Ishikawa (cell line): Measurements from ENCODE around the gene SDK2.

Experiments used
- CEBPB ChIP-seq: IDR thresholded peaks from 2 replicates; pipeline ENCODE4 v1.6.1; 2012
- CREB1 ChIP-seq: IDR thresholded peaks from 2 replicates; pipeline ENCODE4 v1.6.1; 2012; ENCODE audit warnings: low read depth
- EGR1 ChIP-seq: IDR thresholded peaks from 2 replicates; pipeline ENCODE4 v1.6.1; 2012
- EP300 ChIP-seq: IDR thresholded peaks from 2 replicates; pipeline ENCODE4 v1.6.1; 2012; ENCODE audit warnings: borderline replicate concordance
- FOXM1 ChIP-seq: IDR thresholded peaks from 2 replicates; pipeline ENCODE4 v1.6.1; 2012; ENCODE audit warnings: low read depth, borderline replicate concordance
- NFIC ChIP-seq: IDR thresholded peaks from 2 replicates; pipeline ENCODE4 v1.6.1; 2012
- RAD21 ChIP-seq: IDR thresholded peaks from 2 replicates; pipeline ENCODE4 v1.6.1; 2012; ENCODE audit warnings: low read depth
- TAF1 ChIP-seq: IDR thresholded peaks from 2 replicates; pipeline ENCODE4 v1.6.1; 2012; ENCODE audit warnings: low read depth, mild to moderate bottlenecking
- TCF12 ChIP-seq: IDR thresholded peaks from 2 replicates; pipeline ENCODE4 v1.6.1; 2012; ENCODE audit warnings: low read depth
- TEAD4 ChIP-seq: IDR thresholded peaks from 2 replicates; pipeline ENCODE4 v1.6.1; 2012
- YY1 ChIP-seq: IDR thresholded peaks from 2 replicates; pipeline ENCODE4 v1.6.1; 2012; ENCODE audit warnings: low read depth
- ZBTB7A ChIP-seq: IDR thresholded peaks from 2 replicates; pipeline ENCODE4 v1.6.1; 2012; ENCODE audit warnings: low read depth
- TF ChIP-seq, protein P1 (sequence below): IDR thresholded peaks from 2 replicates; pipeline ENCODE4 v1.6.1; 2012
- TF ChIP-seq, protein P2 (sequence below): IDR thresholded peaks from 2 replicates; pipeline ENCODE4 v1.6.1; 2012
- TF ChIP-seq, protein P3 (sequence below): IDR thresholded peaks from 2 replicates; pipeline ENCODE4 v1.6.1; 2012; ENCODE audit warnings: low read depth, mild to moderate bottlenecking

The SDK2 gene

DNA sequence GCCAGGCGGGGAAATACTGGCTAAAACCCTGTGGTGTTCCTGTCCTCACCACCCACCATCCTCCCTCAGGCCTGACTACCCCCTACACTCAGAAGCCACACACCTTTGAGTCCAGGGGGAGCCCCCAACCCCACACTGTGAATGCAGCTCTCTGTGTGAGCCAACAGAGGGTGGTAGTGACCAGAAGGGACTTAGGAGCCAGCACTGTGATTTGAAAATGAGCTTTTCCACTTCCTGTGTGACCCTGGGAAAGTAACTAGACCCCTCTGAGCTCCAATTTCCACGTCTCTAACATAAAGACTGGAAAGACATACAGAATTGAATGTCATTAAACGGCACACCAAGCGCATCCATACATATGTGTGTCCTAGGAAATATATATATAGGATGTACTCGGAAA lies 58.7 kb downstream of the SDK2 start:
- TF ChIP-seq NFIC (no peak), EP300 (no peak), TAF1 (no peak), CREB1 (no peak), CEBPB (no peak), ZBTB7A (no peak), RAD21 (no peak), TEAD4 (no peak), EGR1 (no peak), YY1 (no peak)
- TF ChIP-seq, protein P1, sequence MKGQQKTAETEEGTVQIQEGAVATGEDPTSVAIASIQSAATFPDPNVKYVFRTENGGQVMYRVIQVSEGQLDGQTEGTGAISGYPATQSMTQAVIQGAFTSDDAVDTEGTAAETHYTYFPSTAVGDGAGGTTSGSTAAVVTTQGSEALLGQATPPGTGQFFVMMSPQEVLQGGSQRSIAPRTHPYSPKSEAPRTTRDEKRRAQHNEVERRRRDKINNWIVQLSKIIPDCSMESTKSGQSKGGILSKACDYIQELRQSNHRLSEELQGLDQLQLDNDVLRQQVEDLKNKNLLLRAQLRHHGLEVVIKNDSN, result no peak
- TF ChIP-seq, protein P2, sequence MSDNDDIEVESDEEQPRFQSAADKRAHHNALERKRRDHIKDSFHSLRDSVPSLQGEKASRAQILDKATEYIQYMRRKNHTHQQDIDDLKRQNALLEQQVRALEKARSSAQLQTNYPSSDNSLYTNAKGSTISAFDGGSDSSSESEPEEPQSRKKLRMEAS, result no peak

DNA sequence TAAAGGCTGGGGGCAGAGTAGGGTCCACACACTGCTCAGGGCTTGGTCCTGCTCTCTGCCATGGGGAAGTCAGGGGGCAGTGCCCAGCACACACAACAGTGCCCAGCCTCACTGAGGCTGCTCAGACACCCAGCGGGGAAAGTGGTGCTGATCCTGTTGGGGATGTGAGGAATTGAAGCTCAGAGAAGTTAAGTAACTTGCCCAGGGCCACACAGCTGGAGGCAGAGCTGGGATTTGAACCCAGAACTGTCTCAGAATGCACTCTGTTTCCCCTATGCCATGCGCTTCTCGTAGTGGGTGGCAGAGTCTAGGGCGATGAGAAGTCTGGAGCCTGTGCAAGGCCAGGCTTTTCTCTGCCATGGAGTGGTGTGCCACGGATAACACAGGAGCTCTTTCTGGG lies 59.3 kb downstream of the SDK2 start:
- TF ChIP-seq, protein P3, sequence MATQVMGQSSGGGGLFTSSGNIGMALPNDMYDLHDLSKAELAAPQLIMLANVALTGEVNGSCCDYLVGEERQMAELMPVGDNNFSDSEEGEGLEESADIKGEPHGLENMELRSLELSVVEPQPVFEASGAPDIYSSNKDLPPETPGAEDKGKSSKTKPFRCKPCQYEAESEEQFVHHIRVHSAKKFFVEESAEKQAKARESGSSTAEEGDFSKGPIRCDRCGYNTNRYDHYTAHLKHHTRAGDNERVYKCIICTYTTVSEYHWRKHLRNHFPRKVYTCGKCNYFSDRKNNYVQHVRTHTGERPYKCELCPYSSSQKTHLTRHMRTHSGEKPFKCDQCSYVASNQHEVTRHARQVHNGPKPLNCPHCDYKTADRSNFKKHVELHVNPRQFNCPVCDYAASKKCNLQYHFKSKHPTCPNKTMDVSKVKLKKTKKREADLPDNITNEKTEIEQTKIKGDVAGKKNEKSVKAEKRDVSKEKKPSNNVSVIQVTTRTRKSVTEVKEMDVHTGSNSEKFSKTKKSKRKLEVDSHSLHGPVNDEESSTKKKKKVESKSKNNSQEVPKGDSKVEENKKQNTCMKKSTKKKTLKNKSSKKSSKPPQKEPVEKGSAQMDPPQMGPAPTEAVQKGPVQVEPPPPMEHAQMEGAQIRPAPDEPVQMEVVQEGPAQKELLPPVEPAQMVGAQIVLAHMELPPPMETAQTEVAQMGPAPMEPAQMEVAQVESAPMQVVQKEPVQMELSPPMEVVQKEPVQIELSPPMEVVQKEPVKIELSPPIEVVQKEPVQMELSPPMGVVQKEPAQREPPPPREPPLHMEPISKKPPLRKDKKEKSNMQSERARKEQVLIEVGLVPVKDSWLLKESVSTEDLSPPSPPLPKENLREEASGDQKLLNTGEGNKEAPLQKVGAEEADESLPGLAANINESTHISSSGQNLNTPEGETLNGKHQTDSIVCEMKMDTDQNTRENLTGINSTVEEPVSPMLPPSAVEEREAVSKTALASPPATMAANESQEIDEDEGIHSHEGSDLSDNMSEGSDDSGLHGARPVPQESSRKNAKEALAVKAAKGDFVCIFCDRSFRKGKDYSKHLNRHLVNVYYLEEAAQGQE, result no peak
- TF ChIP-seq, protein P2, result no peak
- TF ChIP-seq NFIC, result no peak
- no peak for TF ChIP-seq YY1
- no peak for TF ChIP-seq CEBPB
- no peak for TF ChIP-seq RAD21
- no peak for TF ChIP-seq CREB1
- no peak for TF ChIP-seq ZBTB7A
- TF ChIP-seq TEAD4, result no peak
- TF ChIP-seq FOXM1, result no peak

DNA sequence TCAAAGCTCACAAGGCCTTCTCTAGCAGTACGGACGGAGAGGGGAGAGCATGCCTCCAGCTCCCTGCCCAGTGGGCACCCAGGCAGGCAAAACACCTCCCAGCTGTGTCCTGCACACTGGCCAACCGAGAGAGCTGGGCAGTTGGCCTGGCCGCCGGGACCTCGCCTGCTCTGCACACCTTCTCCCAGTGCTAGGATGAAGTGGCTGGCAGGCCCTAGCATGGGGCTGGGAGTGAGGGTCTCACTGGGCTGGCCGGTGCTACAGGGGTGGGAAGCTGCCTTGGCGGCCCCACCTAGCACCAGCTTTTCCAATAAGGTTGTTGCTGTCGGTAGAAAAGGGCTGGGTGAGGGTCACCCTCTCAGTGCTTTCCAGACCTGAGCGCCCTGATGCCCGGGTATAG lies 60.2 kb downstream of the SDK2 start:
- no peak for TF ChIP-seq TEAD4
- TF ChIP-seq ZBTB7A, result no peak
- TF ChIP-seq, protein P3, result no peak
- no peak for TF ChIP-seq CREB1
- TF ChIP-seq EP300, result no peak
- no peak for TF ChIP-seq TAF1
- no peak for TF ChIP-seq EGR1
- no peak for TF ChIP-seq YY1
- TF ChIP-seq, protein P1, result no peak
- TF ChIP-seq NFIC, result no peak
- TF ChIP-seq TCF12, result no peak
- TF ChIP-seq RAD21, result no peak
- TF ChIP-seq FOXM1, result no peak

DNA sequence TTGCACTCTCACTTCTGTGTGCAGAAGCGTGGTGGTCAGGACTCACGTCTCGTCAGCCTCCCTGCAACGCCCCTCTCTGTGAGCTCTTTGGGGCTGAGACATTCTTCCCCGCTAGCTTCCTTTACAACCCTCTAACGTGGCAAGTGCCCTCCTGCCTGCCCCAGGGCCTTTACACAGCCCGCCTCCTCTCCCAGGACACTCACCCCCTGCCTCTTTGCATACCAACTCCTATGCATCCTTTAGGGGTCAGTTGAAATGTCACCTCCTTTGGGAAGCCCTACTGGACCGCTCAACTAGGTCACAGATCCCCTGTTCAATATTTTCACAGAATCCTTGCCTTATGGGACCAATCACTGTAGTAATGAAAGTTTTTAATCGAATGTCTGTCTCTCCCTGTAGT lies 61.4 kb downstream of the SDK2 start:
- TF ChIP-seq EGR1, result no peak
- no peak for TF ChIP-seq FOXM1
- TF ChIP-seq, protein P3, result no peak
- TF ChIP-seq TEAD4, result no peak
- no peak for TF ChIP-seq CEBPB
- no peak for TF ChIP-seq ZBTB7A
- TF ChIP-seq, protein P2, result no peak
- TF ChIP-seq TAF1, result no peak
- TF ChIP-seq CREB1, result no peak
- TF ChIP-seq EP300, result no peak
- TF ChIP-seq YY1, result no peak
- no peak for TF ChIP-seq RAD21
- TF ChIP-seq, protein P1, result no peak
